NCI-H510A treated with DMSO at 0.1 percent for 48 hours (cell line): Measurements from ENCODE around the gene PTRH2.

ENCODE experiments used
- DNase-seq: peaks from one replicate; lab custom pipeline; 2025; lab: John Stamatoyannopoulos, UW

The PTRH2 gene

DNA sequence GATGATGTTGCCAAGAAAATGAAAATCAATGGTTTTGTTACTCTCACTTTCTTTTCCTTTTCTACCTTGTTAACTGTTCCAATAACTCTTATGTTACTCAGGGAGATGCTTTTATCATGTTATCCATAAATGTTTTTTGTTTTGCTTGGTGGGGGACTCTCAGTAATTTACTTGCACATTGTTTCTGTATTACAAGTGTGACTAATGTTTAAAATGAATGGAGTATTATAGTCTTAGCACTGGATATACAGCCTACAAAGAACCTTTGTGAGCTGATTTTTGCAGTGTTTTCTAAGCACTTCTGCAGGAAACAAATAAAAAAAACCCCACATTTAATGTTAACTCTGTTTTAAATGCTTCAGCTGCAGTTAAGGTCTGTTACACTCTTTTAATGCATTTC, 12.3 kb upstream of the PTRH2 start:
- DNase-seq, result no peak

DNA sequence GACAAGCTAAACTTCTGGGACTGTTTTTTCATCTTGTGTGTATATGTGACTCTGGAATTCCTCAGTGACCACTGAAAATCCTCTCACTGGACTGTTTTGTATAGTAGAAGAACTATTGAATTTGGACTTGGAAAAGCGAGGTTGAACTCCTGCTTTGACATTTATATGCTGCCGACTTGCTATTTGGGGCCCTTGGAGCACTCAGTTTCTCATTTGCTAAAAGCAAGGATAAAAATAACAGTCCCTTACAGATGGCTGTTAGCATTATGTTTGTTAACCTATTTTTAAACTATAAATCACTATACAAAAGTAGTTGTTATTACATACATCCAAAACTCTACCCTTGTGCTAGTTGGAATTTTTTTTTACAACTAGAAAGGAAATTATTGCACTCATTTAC, 9.2 kb upstream of the PTRH2 start:
- no peak for DNase-seq

DNA sequence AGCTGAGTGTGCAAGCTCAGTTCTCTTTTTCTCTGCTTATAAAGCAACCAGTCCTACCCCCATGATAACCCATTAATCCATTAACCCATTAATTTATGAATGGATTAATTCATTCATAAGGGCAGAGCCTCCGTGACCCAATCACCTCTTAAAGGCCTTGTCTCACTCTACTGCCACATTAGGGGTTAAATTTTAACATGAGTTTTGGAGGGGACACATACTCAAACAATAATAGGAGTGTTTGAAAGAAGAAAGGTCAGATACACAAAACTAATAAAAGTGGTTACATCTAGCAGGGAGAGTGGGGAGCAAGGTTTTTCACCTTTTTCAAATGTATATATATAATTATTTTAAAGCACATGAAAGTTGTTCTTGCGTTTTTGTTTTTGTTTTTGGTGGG, 7.0 kb upstream of the PTRH2 start:
- DNase-seq, result no peak

DNA sequence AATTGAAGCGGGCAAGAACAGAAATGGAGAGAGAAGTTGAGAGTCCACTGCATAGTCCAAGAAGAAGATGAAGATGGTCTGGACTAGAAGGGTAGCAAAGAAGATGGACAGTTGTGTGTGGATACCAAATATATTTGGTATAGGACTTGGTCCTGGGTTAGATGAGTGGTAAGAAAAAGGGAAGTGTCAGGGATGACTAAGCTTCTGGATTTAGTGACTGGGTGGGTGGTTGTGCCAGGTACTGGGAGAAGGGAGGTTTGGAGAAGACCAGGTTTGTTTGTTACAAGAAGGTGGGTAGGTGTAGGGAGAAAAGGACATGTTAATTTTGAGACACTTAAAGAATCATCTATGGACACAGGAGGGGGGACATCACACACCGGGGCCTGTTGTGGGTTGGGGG, 5.6 kb upstream of the PTRH2 start:
- no peak for DNase-seq

DNA sequence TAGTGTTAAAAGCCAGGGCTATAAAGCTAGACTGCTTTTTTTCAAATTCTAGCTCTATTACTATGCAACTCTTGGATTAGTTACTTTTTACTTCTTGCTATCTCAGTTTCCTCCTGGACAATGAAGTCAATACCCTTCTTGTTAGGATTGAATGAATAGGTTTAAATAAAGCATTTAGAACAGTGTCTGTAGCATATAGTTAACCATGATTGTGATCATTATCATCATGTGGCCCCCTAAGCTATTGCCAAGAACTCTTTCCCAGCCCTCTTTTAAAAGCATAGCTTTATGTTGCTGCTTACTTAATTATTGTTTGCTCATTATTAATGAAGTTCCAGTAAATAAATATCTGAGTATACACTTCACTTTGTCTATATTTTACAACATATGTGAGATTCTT, 4.7 kb upstream of the PTRH2 start:
- DNase-seq, result no peak

DNA sequence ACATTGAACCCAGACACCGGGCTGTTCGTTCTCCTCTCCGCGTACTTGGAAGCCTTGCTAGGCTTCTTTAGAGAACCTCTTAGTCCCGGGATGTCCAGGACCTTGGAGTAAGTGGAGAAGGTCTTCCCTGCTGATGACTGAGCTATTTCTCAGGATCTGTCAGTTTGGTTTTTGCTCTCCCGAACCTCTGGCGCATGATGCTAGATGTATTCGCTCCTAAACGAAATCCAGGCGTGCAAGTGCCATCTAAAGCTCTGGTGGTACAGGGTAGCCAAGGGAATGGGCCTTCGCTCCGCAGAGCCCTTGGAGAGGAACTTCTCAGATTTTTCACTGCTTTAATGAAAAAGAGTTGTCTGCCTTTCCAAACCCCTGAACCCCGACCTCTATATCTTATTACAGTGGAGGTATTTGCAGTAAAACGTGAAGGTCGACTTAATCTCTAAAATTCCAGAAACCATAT, 771 bp upstream of the PTRH2 start:
- peak; percentile 81 for DNase-seq

DNA sequence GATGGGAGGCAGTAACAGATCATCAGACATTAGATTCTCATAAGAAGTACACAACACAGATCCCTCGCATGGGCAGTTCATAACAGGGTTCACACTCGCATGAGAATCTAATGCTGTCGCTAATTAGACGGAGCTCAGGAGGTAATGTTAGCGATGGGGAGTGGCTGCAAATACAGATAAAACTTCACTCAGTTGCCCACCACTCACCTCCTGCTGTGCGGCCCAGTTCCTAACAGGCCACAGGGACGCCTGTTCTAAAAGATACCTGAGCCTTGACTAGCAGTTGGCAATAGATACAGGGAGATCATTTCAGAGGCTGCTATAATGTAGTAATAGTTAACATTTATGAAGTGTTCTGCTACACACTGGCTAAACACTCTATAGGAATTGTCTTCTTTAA, 4.9 kb downstream of the PTRH2 start:
- DNase-seq, result no peak

DNA sequence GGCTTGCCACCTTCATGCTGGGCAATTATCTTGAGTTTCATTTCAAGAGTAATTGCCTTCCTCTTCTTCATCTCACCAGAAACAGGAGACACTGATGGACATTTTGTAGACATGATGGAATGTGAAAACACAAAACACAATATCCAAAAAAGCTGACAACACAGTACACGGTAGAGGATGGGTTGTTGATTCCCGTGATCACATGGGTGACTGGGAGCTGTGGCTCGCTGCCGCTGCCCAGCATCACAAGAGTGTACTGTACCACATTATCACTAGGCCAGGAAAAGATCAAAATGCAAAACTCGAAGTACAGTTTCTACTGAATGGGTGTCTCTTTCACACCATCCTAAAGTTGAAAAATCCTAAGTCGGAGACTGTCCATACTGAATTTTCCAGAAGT, 7.4 kb downstream of the PTRH2 start:
- DNase-seq, result no peak

DNA sequence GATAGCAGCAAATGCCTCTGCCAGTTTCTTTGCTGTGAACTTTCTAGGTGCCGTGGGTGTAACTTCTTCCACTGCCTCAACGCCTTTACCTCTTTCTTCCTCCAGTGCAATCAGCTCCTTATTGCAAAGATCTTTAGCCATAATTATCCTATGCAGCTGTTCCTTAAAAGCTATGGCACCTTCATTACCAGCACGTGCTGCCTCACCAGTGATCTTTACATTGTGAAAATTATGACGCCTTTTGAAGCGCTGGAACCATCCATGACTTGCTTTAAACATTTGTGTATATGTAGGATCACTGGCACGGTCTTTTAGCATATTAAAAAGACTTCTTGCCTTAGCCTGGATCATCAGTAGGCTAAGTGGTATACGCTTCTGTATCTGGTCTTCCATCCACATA, 8.0 kb downstream of the PTRH2 start:
- no peak for DNase-seq

DNA sequence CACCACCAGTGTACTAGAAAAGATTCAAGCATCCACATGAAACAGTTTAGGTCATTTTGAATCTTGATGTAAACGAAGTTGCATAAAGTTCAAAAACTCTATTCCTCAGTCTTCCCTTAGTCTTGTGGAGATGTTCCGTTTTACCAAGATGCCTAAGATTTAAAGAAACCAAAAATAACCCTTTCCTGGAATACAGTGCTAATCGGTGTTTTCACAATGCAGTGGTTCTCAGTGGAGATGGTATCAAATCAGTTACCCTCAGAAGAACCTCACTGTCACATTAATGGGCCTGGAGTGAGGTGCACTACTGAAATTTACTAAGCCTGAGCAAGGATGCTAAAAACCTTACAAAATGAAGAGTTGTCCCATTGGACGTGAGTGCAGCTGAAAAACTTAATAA, 9.1 kb downstream of the PTRH2 start:
- no peak for DNase-seq

DNA sequence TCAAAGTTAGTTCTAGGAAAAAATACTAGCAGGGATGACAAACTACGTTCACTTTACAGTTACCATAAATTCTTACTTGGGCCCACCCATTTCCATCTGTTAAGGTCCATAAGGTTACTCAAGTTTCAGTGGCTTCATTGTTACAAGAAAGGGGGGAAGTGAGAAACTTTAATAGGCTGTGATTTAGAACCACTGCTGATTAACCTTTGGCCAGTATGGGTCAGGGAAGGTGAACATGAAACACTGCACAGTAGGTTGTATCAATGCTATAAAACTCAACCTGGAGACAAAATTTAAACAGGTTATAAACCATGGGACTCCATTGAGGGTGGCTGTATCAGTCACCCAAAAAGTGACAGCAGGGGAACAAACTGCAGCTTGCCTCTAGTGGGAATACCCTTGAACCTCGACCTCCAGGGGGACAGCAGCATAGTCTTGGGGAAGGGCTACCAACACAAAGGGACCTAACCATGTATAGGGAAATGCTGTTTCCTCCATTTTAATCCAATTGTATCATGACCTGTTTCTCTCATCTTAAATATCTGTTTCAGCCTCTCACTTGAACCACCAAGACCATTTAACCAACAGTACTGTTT, 10.4 kb downstream of the PTRH2 start:
- no peak for DNase-seq

DNA sequence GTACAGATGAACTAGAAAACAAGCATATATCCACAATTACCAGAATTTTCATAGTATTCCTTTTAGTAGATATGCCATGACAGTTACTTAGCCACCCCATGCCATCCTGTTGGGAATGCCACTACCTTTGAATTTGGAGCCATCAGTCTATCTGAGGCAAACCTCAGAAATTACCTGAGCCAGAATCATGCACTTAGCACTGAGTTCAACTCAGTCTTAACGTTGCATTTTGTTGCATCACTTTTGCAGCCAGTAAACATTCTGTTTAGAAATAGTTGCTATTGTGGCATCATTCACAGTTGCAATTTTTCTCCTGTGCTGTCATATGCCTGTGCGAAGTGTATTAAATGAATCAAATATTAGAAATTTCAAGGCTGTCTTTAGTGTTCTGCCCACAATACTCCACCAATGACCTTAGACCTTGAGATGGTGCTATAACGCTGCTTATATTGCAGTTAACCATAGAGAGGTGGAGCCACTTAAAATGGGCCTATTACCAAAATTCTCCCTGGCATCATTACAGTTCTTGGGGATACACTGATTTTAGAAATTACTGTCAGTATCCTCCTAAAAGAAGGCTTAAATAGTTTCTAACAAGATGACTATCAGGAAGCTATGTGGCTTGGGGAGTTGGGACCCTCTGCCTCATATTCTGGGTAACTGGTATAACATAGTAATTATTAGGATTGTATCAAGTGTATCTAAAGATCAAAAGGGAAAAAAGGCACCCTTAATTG, 11.1 kb downstream of the PTRH2 start:
- no peak for DNase-seq

DNA sequence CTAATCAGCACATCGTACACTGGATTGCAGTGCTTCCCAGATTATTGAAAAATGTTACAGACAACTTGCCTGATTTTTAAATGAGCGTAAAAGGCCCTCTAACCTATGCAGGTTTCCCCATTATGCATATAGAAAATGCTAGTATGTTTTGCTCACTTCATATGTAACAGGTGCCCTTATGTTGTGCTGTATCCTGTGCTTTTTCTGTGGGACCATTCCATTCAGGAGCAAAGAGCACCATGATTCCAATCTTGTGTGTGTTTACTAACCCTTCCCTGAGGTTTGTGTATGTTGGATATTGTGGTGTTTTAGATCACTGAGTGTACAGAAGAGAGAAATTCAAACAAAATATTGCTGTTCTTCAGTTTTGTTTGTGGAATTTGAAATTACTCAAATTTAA, 12.9 kb downstream of the PTRH2 start:
- DNase-seq, result no peak

DNA sequence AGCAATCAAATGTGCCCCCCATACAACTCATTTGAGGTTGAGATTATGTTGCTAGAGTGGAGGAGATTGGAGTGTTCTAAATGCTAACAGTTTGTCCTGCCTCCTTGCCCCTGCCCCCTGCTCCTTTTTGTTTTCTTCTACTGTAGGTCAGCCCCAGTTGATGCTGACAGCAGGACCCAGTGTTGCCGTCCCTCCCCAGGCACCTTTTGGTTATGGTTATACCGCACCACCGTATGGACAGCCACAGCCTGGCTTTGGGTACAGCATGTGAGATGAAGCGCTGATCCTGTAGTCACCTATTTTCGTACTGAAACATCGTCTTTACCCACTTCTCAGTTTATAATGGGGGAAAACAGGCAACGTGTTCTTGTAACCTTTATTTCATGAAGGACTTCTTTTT, 13.6 kb downstream of the PTRH2 start:
- no peak for DNase-seq

DNA sequence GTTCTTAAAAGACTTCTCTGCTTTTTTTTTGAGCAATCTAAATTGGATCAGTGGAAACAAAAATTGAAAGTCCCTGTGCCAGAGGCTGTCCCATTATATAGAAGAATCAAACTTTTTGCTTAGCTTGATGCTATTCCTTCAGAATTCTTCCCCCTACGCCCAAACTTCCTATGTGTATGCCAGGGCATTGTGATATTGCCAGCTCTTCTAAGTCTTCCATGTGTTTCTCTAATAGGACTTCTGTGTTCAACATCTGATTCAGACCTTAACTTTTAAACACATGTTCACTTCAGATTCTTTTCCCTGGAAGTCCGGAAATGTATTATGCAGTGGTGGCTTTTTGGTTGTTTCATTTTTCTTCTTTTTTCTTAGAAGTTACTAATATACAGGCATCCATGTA, 18.7 kb downstream of the PTRH2 start:
- no peak for DNase-seq

DNA sequence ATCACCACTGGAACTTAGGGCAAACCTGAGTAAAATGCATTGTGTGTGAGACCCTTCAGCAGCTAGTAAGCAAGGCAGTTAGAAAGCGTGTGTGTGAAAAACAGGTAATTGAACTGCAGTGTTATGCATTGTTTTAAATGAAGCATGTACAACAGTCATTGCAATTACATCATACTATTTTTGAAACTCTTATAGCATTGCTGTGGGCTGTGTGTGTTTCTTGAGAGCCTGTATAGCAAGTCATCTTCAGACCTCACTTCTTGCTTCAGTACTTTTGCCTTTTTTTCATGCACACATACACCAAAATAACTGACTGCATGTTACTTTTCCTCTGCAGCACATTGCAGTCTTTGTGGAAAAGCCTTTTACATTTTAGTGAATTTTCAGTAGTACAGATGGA, 19.2 kb downstream of the PTRH2 start:
- no peak for DNase-seq

DNA sequence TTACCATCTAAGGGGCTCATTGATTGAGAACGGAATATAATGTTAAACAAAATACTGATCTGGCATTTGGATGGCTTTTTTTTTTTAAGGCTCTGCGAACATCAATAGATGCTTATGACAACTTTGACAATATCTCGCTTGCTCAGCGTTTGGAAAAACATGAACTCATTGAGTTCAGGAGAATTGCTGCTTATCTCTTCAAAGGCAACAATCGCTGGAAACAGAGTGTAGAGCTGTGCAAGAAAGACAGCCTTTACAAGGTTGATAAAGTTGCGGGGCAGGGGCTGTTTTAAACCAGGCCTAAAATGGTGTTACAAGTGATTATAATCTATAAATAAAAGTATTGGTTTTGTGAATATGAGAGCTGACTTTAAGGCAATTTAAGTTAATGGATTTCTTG, 22.3 kb downstream of the PTRH2 start:
- DNase-seq, result no peak

DNA sequence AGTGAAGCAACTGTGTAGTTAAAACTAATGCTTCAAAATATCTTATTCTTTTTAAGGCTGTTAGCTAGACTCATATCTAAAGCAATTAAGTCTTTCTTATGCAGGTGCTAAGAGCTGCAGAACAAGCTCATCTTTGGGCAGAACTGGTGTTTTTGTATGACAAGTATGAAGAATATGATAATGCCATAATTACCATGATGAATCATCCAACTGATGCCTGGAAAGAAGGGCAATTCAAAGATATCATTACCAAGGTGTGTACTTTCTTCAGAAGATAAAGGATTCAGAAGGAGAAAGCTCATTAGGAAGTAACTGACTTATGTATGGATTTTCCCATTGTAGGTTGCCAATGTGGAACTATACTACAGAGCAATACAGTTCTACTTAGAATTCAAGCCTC, 23.9 kb downstream of the PTRH2 start:
- DNase-seq, result no peak

DNA sequence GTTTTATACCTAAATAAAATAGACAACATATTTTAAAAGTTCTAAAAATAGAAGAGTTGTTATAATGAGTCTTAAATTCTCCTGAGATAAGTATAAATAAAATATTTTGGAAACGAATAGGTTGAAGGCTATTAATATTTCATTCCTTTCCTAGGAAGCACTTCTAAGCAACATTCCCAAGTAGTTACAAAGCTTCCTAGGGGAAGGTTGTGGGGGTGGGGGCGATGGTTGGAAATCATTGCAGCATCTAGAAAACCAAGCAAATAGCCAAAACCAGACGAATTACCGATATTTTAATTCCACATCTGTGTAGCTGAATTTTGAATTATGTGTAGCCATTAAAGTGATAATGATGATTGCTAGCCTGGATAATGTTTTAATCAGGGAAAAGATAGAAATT, 26.9 kb downstream of the PTRH2 start:
- DNase-seq, result no peak

DNA sequence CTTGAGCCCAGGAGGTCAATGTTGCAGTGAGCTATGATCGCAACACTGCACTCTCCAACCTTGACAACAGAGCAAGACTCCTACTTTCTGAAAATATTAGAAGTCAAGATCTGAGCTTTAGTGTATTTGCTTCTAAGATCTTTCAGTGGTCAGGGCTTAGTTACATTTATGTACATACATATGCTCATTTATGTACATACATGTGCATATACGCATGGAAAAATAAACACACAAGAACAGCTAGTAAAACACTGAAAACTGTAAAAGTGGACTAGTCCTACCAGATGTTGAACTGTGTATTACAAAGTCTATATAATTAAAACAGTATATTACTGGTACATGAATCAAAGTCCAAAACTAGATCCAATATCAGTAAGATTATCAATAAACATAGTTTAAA, 28.3 kb downstream of the PTRH2 start:
- no peak for DNase-seq

DNA sequence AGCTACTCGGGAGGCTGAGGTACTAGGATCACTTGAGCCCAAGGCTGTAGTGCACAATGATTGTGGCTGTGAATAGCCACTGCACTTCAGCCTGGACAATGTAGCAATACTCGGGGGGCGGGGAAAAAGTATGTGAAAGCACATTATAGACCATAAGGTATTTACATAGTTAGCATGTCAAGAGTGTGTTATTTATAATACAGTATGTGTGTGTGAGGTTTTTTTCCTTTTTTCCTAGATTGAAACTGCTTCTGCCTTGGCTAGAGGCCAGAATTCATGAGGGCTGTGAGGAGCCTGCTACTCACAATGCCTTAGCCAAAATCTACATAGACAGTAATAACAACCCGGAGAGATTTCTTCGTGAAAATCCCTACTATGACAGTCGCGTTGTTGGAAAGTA, 30.5 kb downstream of the PTRH2 start:
- no peak for DNase-seq

DNA sequence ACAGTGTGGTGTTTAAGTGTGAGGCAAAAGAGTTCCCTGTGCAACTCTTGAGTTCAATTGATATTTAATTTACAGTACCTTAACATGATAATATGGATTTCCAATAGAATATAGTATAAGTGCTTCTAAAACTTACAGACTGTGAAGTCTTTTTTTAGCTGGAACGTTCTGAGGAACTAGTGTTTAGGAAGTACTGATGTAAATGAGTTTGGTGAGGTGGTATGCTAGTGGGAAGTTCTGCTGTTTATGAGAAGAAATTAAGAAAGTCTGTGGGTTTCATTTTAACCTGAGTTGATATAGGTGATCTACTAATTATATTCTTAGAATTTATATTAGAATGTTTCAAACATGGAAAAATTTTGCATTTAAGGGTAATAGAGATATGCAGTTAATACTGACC, 32.0 kb downstream of the PTRH2 start:
- no peak for DNase-seq

DNA sequence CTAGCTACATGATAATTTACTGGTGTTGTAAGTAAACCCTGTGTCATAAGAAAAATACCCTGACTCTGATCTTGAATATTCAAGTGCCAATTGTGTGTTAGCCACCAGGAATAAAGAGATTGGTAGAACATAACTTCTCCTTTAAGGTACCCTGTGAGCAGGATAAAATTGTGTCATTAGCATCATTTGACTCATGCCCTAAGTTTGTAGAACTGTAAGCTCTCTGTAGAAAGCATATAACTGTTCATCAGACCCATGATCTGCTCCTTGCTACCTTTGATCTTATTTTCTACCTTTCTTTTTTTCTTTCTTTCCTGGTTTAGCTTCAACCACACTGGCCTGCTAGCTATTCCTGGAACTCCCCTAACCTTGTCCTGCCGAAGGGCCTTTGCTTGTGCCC, 35.8 kb downstream of the PTRH2 start:
- no peak for DNase-seq

DNA sequence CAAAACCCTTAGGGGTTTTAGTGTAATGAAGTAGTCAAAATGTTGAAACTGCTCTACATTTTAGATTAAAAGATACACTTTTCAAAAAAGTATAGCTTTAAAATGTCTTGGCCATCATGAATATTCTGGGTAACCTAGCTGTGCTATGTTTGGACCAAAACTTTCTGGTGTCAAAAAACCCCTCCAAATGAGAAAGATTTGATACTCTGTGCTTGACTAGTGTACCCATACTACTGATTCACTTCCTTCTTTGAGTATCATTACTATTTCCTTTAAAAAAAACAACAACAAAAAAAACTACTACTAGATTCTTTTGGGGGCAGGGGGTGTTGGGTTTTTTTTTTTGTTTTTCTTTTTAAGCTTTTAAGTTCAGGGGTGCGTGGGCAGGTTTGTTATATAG, 37.3 kb downstream of the PTRH2 start:
- DNase-seq, result no peak
